Renal cortex interstitium (tissue), 15 donors: ENCODE data around the gene MEIS3. TPM values are rescaled to one million over a fixed set of nuclear protein-coding genes. Genes with fewer than 3 reads are reported as not detected.

Source experiments
- DNase-seq, 11 donors: peaks; one replicate each; pipeline ENCODE4 v3.0.0-alpha.2; 2013; ENCODE audit warnings: low read depth in 9 of 11, low spot score in 4 of 11; ENCODE audit errors: extremely low read depth in 1 of 11
- long read RNA-seq, 16 experiments: transcript quantifications; one replicate each; lab custom pipeline, GENCODE V29; 2026
- polyA plus RNA-seq, 3 donors: library from polyadenylated mRNA; unstranded; fragments of 120-200 nt; gene quantifications; one replicate each; pipeline ENCODE4 v1.2.1, GENCODE V29; 2013; ENCODE audit not compliant: insufficient read length in 3 of 3

Gene MEIS3
- 10 to 100 TPM; 15.0 to 29.5 (median 18.2) TPM for polyA plus RNA-seq
- long read RNA-seq, donor 1, transcript MEIS3-204 (13 exons, 1,715 nt): major isoform, 5 of 6 reads
- long read RNA-seq, donor 1, partial matches to known transcripts: 0 of 6 reads
- long read RNA-seq, donor 1, other reads (novel, unspliced or antisense): 0 of 6 reads
- long read RNA-seq, donor 2, partial matches to known transcripts: 0 of 3 reads
- long read RNA-seq, donor 2, other reads (novel, unspliced or antisense): 0 of 3 reads
- long read RNA-seq, donor 3, transcript MEIS3-204 (13 exons, 1,715 nt): major isoform, 6 of 7 reads
- long read RNA-seq, donor 3, partial matches to known transcripts: 0 of 7 reads
- long read RNA-seq, donor 3, other reads (novel, unspliced or antisense): 0 of 7 reads
- long read RNA-seq, donor 4, partial matches to known transcripts: 0 of 2 reads
- long read RNA-seq, donor 4, other reads (novel, unspliced or antisense): 0 of 2 reads
- long read RNA-seq, donor 5, partial matches to known transcripts: 0 of 4 reads
- long read RNA-seq, donor 5, other reads (novel, unspliced or antisense): 0 of 4 reads
- long read RNA-seq, donor 6, partial matches to known transcripts: 0 of 5 reads
- long read RNA-seq, donor 6, other reads (novel, unspliced or antisense): 0 of 5 reads
- long read RNA-seq, donor 7, partial matches to known transcripts: 0 of 2 reads
- long read RNA-seq, donor 7, other reads (novel, unspliced or antisense): 0 of 2 reads
- long read RNA-seq, donor 8, partial matches to known transcripts: 0 of 7 reads
- long read RNA-seq, donor 8, other reads (novel, unspliced or antisense): 0 of 7 reads
- long read RNA-seq, donor 9, partial matches to known transcripts: 0 of 5 reads
- long read RNA-seq, donor 9, other reads (novel, unspliced or antisense): 0 of 5 reads
- long read RNA-seq, donor 10, partial matches to known transcripts: 0 of 3 reads
- long read RNA-seq, donor 10, other reads (novel, unspliced or antisense): 0 of 3 reads
- long read RNA-seq, donor 11, partial matches to known transcripts: 0 of 1 reads
- long read RNA-seq, donor 11, other reads (novel, unspliced or antisense): 0 of 1 reads
- long read RNA-seq, donor 12: 0 reads
- long read RNA-seq, donor 13, transcript MEIS3-204 (13 exons, 1,715 nt): major isoform, 5 of 7 reads
- long read RNA-seq, donor 13, partial matches to known transcripts: 0 of 7 reads
- long read RNA-seq, donor 13, other reads (novel, unspliced or antisense): 0 of 7 reads
- long read RNA-seq, donor 14, partial matches to known transcripts: 0 of 8 reads
- long read RNA-seq, donor 14, other reads (novel, unspliced or antisense): 0 of 8 reads
- long read RNA-seq, donor 15, partial matches to known transcripts: 0 of 1 reads
- long read RNA-seq, donor 15, other reads (novel, unspliced or antisense): 0 of 1 reads
- long read RNA-seq, donor 16, transcript MEIS3-204 (13 exons, 1,715 nt): major isoform, 8 of 9 reads
- long read RNA-seq, donor 16, partial matches to known transcripts: 0 of 9 reads
- long read RNA-seq, donor 16, other reads (novel, unspliced or antisense): 0 of 9 reads

GRCh38 chr19:47419030-47419783 lies at the start of gene MEIS3:
MEIS3 (minus strand) TSS chr19:47419527; CDS start chr19:47419081, 446 bp downstream.
- no peak for DNase-seq

GRCh38 chr19:47467914-47468313 lies 48.6 kb upstream of the MEIS3 start:
- DNase-seq: no peak

- DNase-seq: no peak
Observed at GRCh38 chr19:47465957-47466356, 46.6 kb upstream of the MEIS3 start.

- no peak for DNase-seq
Observed at GRCh38 chr19:47464675-47465419, 45.5 kb upstream of the MEIS3 start.

- DNase-seq: no peak
Observed at GRCh38 chr19:47461876-47462275, 42.5 kb upstream of the MEIS3 start.

GRCh38 chr19:47459477-47459876 lies 40.1 kb upstream of the MEIS3 start:
- no peak for DNase-seq

- no peak for DNase-seq
Observed at GRCh38 chr19:47458672-47459071, 39.3 kb upstream of the MEIS3 start.

- no peak for DNase-seq
Observed at GRCh38 chr19:47456721-47457474, 37.6 kb upstream of the MEIS3 start.

- DNase-seq: no peak
Observed at GRCh38 chr19:47450478-47450877, 31.2 kb upstream of the MEIS3 start.

- no peak for DNase-seq
Observed at GRCh38 chr19:47448360-47448727, 29.0 kb upstream of the MEIS3 start.

- DNase-seq: no peak
Observed at GRCh38 chr19:47447470-47448359, 28.4 kb upstream of the MEIS3 start.

GRCh38 chr19:47446534-47447469 lies 27.5 kb upstream of the MEIS3 start:
- DNase-seq: no peak

- peak in 1 of 11 donors; percentile 55 for DNase-seq
Observed at GRCh38 chr19:47445937-47446402, 26.6 kb upstream of the MEIS3 start.

GRCh38 chr19:47445527-47445926 lies 26.2 kb upstream of the MEIS3 start:
- DNase-seq: no peak

- no peak for DNase-seq
Observed at GRCh38 chr19:47444388-47444821, 25.1 kb upstream of the MEIS3 start.
